ENCODE results near the gene PTPRN2. TPM values are rescaled to one million over a fixed set of nuclear protein-coding genes. Genes with fewer than 3 reads are reported as not detected.
"Not testable (repeated sequence)": the region's sequence is repeated elsewhere in the genome, so short reads cannot be mapped to it uniquely, and the experiment has no call there.

Gene PTPRN2
- total RNA-seq, 1 donor from 2014 or later = 11.4 TPM

DNA sequence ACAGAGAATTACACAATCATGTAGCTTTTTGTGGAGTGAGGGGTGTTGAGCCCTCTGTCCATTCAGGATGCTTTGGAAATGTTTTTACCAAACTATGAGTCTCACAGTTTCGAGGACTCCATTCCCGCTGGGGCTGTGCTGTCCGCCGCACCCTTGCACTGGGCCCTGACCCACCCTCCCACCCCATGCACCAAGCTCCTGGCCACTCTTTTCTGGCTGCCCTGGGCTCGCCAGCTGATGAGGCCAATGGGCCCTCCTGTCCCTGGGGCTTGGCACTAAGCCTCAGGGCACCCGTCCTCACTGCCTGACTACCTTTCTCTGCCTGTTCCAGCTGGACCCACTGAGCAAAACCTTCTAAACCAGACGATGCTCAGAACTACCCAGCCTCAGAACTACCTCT is 332.1 kb downstream of the PTPRN2 start:
- DNase-seq (ENCODE audit: low spot score, unreplicated experiment) = no peak
- H3K9me3 Mint-ChIP-seq (ENCODE audit: low read depth) = no peaks in the 10 kb centered on the region
- TF ChIP-seq, protein P1, sequence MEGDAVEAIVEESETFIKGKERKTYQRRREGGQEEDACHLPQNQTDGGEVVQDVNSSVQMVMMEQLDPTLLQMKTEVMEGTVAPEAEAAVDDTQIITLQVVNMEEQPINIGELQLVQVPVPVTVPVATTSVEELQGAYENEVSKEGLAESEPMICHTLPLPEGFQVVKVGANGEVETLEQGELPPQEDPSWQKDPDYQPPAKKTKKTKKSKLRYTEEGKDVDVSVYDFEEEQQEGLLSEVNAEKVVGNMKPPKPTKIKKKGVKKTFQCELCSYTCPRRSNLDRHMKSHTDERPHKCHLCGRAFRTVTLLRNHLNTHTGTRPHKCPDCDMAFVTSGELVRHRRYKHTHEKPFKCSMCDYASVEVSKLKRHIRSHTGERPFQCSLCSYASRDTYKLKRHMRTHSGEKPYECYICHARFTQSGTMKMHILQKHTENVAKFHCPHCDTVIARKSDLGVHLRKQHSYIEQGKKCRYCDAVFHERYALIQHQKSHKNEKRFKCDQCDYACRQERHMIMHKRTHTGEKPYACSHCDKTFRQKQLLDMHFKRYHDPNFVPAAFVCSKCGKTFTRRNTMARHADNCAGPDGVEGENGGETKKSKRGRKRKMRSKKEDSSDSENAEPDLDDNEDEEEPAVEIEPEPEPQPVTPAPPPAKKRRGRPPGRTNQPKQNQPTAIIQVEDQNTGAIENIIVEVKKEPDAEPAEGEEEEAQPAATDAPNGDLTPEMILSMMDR (IDR thresholded peaks at IDR 0.05; ENCODE audit: unreplicated experiment) = no peak
- no peak overlapping the region for H3K4me3 Mint-ChIP-seq (ENCODE audit: low read depth)
- H3K4me1 Mint-ChIP-seq (ENCODE audit: low read depth) = no peaks in the 10 kb centered on the region
- H3K27ac Mint-ChIP-seq = no peak overlapping the region
- H3K27me3 Mint-ChIP-seq = peaks cover 5% of the 10 kb centered on the region
- H3K36me3 Mint-ChIP-seq (ENCODE audit: insufficient read depth) = no peaks in the 10 kb centered on the region

GRCh38 chr7:158255156-158255555 is 332.5 kb downstream of the PTPRN2 start:
- Mint-ChIP-seq H3K27ac (no peak overlapping the region), H3K36me3 (ENCODE audit: insufficient read depth) (no peaks in the 10 kb centered on the region), H3K4me1 (ENCODE audit: low read depth) (no peaks in the 10 kb centered on the region), H3K27me3 (peaks cover 5% of the 10 kb centered on the region), H3K9me3 (ENCODE audit: low read depth) (no peaks in the 10 kb centered on the region), H3K4me3 (ENCODE audit: low read depth) (no peak overlapping the region)
- no peak for DNase-seq (ENCODE audit: low spot score, unreplicated experiment)
- TF ChIP-seq, protein P1 (IDR thresholded peaks at IDR 0.05; ENCODE audit: unreplicated experiment) = no peak

DNA sequence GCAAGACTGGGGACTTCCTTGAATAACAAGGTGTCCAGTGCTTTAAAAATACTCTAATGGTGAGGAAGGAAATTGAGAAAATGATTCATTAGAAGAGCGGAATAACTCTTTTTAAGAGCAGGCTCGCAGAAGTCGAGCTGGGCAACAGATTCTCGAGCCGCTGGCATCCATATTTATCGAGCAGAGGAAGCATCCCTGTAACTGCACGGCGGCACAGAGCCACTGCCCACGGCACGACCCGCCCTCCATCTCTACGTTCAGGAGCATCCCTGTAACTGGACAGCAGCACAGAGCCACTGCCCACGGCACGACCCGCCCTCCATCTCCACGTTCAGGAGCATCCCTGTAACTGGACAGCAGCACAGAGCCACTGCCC is 334.0 kb downstream of the PTPRN2 start:
- H3K27me3 Mint-ChIP-seq; H3K4me1 Mint-ChIP-seq (ENCODE audit: low read depth); H3K36me3 Mint-ChIP-seq (ENCODE audit: insufficient read depth); H3K27ac Mint-ChIP-seq; H3K4me3 Mint-ChIP-seq (ENCODE audit: low read depth); H3K9me3 Mint-ChIP-seq (ENCODE audit: low read depth); DNase-seq (ENCODE audit: low spot score, unreplicated experiment): not testable (repeated sequence)

DNA sequence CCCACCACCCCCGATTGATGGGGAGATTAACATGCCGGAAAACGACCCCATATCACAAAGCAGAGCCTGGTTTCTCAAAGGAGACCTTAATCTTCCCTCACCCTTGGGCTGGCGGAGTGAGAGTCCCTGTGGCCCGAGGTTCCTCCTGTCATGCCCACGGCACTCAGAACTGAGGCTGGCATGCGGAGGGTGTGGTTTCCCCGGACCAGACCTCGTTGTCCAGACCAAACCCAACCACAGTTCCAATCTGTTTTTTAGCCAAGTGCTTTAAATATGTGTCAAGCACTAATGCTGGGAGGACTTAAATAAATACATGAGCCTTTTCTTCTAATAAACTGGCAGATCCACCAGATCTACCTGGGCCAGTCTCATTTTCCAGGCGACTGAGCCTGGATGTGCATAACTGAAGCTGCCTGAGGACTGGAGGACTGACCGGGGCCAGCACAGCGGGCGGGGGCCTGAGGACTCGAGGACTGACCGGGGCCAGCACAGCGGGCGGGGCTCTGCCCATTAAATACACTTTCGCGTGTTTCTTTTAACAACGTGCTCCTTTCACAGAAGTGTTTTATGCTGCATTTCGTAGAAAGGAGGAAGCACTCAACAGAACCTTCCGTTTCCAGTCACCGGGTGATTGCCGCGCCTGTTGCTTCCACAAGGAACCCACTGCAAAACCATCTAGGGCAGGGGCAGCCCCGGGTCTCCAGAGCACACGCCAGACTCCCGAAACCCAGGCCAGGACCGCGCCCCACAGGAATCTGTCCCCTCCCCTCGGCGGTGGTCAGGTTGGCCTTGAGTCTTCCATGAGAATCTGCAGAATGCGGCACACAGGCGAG is 334.6 kb downstream of the PTPRN2 start:
- no peaks in the 10 kb centered on the region for H3K4me1 Mint-ChIP-seq (ENCODE audit: low read depth)
- no peak overlapping the region for H3K27ac Mint-ChIP-seq
- H3K9me3 Mint-ChIP-seq (ENCODE audit: low read depth) = no peaks in the 10 kb centered on the region
- DNase-seq (ENCODE audit: low spot score, unreplicated experiment) = no peak
- peaks cover 5% of the 10 kb centered on the region for H3K27me3 Mint-ChIP-seq
- H3K4me3 Mint-ChIP-seq (ENCODE audit: low read depth) = no peak overlapping the region
- H3K36me3 Mint-ChIP-seq (ENCODE audit: insufficient read depth) = no peaks in the 10 kb centered on the region
- TF ChIP-seq, protein P1 (IDR thresholded peaks at IDR 0.05; ENCODE audit: unreplicated experiment) = no peak

GRCh38 chr7:158252081-158252836 is 335.4 kb downstream of the PTPRN2 start:
- H3K27ac Mint-ChIP-seq = no peak overlapping the region
- no peaks in the 10 kb centered on the region for H3K4me1 Mint-ChIP-seq (ENCODE audit: low read depth)
- no peaks in the 10 kb centered on the region for H3K36me3 Mint-ChIP-seq (ENCODE audit: insufficient read depth)

More at GRCh38 chr7:158252081-158252836, 335.4 kb downstream of the PTPRN2 start:
- no peak overlapping the region for H3K4me3 Mint-ChIP-seq (ENCODE audit: low read depth)
- peaks cover 5% of the 10 kb centered on the region for H3K27me3 Mint-ChIP-seq
- no peaks in the 10 kb centered on the region for H3K9me3 Mint-ChIP-seq (ENCODE audit: low read depth)
- no peak for DNase-seq (ENCODE audit: low spot score, unreplicated experiment)
- TF ChIP-seq, protein P1 (IDR thresholded peaks at IDR 0.05; ENCODE audit: unreplicated experiment) = no peak
